SU-DHL-6 (cell line): ENCODE results near the gene MAN2A2.

Experiments
- CTCF ChIP-seq: fragments of 200-600 bp; sonication (generic); IDR thresholded peaks from one replicate; pipeline ENCODE4 v1.5.1; 2017; ENCODE audit warnings: antibody characterized with exemption, mild to moderate bottlenecking, low read length, moderate library complexity; ENCODE audit not compliant: insufficient read depth, poor library complexity, severe bottlenecking
- EZH2phosphoT487 ChIP-seq: fragments of 200-600 bp; sonication (generic), shearing (Covaris generic); conservative IDR thresholded peaks from 2 replicates; pipeline ENCODE4 v1.6.1; 2018; ENCODE audit warnings: mild to moderate bottlenecking, antibody characterized with exemption, low read length, moderate library complexity, mixed read lengths

- TF ChIP-seq CTCF, result no peak
- TF ChIP-seq EZH2phosphoT487, result no peak
Measured at GRCh38 chr15:90862487-90862886, 40.6 kb upstream of the MAN2A2 start.
